ENCODE results near the gene PRKCH. TPM values are rescaled to one million over a fixed set of nuclear protein-coding genes. Genes with fewer than 3 reads are reported as not detected.

PRKCH gene
- total and polyA plus RNA-seq, 4 donors: 1.8 to 77.2 (median 33.6) TPM

- no peaks in the 10 kb centered on the region for H3K4me1 ChIP-seq (ENCODE audit: control insufficient read depth in 1 of 2, insufficient read depth in 2 of 2, low read length in 2 of 2)
- no peaks in the 10 kb centered on the region for H3K36me3 ChIP-seq (ENCODE audit: control insufficient read depth in 1 of 2, insufficient read depth in 2 of 2, low read length in 1 of 2)
- WGBS, 2 donors: 72% methylated on average over 4 of the region's 4 CpGs
- DNase-seq: no peak
- H3K4me3 ChIP-seq (ENCODE audit: low read length in 2 of 2): no peak overlapping the region
- no peak overlapping the region for H3K27ac ChIP-seq (ENCODE audit: low read depth in 1 of 2, low read length in 2 of 2)
- H3K27me3 ChIP-seq (ENCODE audit: control insufficient read depth in 1 of 2, insufficient read depth in 2 of 2, low read length in 1 of 2): no peaks in the 10 kb centered on the region
- H3K9me3 ChIP-seq (ENCODE audit: control insufficient read depth, low read length): no peaks in the 10 kb centered on the region
- intact Hi-C loops (cut with DNase I): no loop called here
- no peak for ATAC-seq (ENCODE audit: low FRiP score)
Measured at GRCh38 chr14:61439779-61440418, 118.5 kb downstream of the PRKCH start.

GRCh38 chr14:61443481-61443880, 122.1 kb downstream of the PRKCH start:
- Histone ChIP-seq H3K9me3 (ENCODE audit: control insufficient read depth, low read length) (no peaks in the 10 kb centered on the region), H3K4me3 (ENCODE audit: low read length in 2 of 2) (no peak overlapping the region), H3K4me1 (ENCODE audit: control insufficient read depth in 1 of 2, insufficient read depth in 2 of 2, low read length in 2 of 2) (no peaks in the 10 kb centered on the region), H3K27ac (ENCODE audit: low read depth in 1 of 2, low read length in 2 of 2) (no peak overlapping the region), H3K36me3 (ENCODE audit: control insufficient read depth in 1 of 2, insufficient read depth in 2 of 2, low read length in 1 of 2) (no peaks in the 10 kb centered on the region), H3K27me3 (ENCODE audit: control insufficient read depth in 1 of 2, insufficient read depth in 2 of 2, low read length in 1 of 2) (no peaks in the 10 kb centered on the region)
- DNase-seq (no peak), ATAC-seq (ENCODE audit: low FRiP score) (no peak)
- intact Hi-C loops (cut with DNase I): no loop called here
- 88 to 91% methylated on average over 3 of the region's 3 CpGs for WGBS, 2 donors

GRCh38 chr14:61444215-61444768, 122.9 kb downstream of the PRKCH start:
- Histone ChIP-seq H3K9me3 (ENCODE audit: control insufficient read depth, low read length) (no peaks in the 10 kb centered on the region), H3K36me3 (ENCODE audit: control insufficient read depth in 1 of 2, insufficient read depth in 2 of 2, low read length in 1 of 2) (no peaks in the 10 kb centered on the region), H3K27me3 (ENCODE audit: control insufficient read depth in 1 of 2, insufficient read depth in 2 of 2, low read length in 1 of 2) (no peaks in the 10 kb centered on the region), H3K4me1 (ENCODE audit: control insufficient read depth in 1 of 2, insufficient read depth in 2 of 2, low read length in 2 of 2) (no peaks in the 10 kb centered on the region), H3K4me3 (ENCODE audit: low read length in 2 of 2) (no peak overlapping the region), H3K27ac (ENCODE audit: low read depth in 1 of 2, low read length in 2 of 2) (no peak overlapping the region)
- 62 to 72% methylated on average over 5 of the region's 5 CpGs for WGBS, 2 donors
- intact Hi-C loops (cut with DNase I): no loop called here
- ATAC-seq (ENCODE audit: low FRiP score) (no peak), DNase-seq (no peak)

GRCh38 chr14:61451491-61451890, 130.1 kb downstream of the PRKCH start:
- ATAC-seq (ENCODE audit: low FRiP score) (no peak), DNase-seq (no peak)
- intact Hi-C loops (cut with DNase I): loop anchor here (10.0 kb wide), 2 partner anchors 157 to 673 kb away; no protein-coding TSS in a partner anchor
- Histone ChIP-seq H3K27ac (ENCODE audit: low read depth in 1 of 2, low read length in 2 of 2) (no peak overlapping the region), H3K36me3 (ENCODE audit: control insufficient read depth in 1 of 2, insufficient read depth in 2 of 2, low read length in 1 of 2) (no peaks in the 10 kb centered on the region), H3K27me3 (ENCODE audit: control insufficient read depth in 1 of 2, insufficient read depth in 2 of 2, low read length in 1 of 2) (no peaks in the 10 kb centered on the region), H3K9me3 (ENCODE audit: control insufficient read depth, low read length) (no peaks in the 10 kb centered on the region), H3K4me3 (ENCODE audit: low read length in 2 of 2) (no peak overlapping the region), H3K4me1 (ENCODE audit: control insufficient read depth in 1 of 2, insufficient read depth in 2 of 2, low read length in 2 of 2) (no peaks in the 10 kb centered on the region)
- WGBS, 2 donors: 79 to 85% methylated on average over 2 of the region's 2 CpGs

- 95 to 97% methylated on average over 6 of the region's 6 CpGs for WGBS, 2 donors
- intact Hi-C loops (cut with DNase I): loop anchor here (10.0 kb wide), 2 partner anchors 157 to 673 kb away; no protein-coding TSS in a partner anchor
- no peaks in the 10 kb centered on the region for H3K27me3 ChIP-seq (ENCODE audit: control insufficient read depth in 1 of 2, insufficient read depth in 2 of 2, low read length in 1 of 2)
- no peaks in the 10 kb centered on the region for H3K9me3 ChIP-seq (ENCODE audit: control insufficient read depth, low read length)
- H3K27ac ChIP-seq (ENCODE audit: low read depth in 1 of 2, low read length in 2 of 2): no peak overlapping the region
- H3K4me3 ChIP-seq (ENCODE audit: low read length in 2 of 2): no peak overlapping the region
- no peak for ATAC-seq (ENCODE audit: low FRiP score)
- DNase-seq: no peak
- H3K4me1 ChIP-seq (ENCODE audit: control insufficient read depth in 1 of 2, insufficient read depth in 2 of 2, low read length in 2 of 2): no peaks in the 10 kb centered on the region
- no peaks in the 10 kb centered on the region for H3K36me3 ChIP-seq (ENCODE audit: control insufficient read depth in 1 of 2, insufficient read depth in 2 of 2, low read length in 1 of 2)
Measured at GRCh38 chr14:61451891-61452400, 130.6 kb downstream of the PRKCH start.

GRCh38 chr14:61452452-61452851, 131.1 kb downstream of the PRKCH start:
- Histone ChIP-seq H3K9me3 (ENCODE audit: control insufficient read depth, low read length) (no peaks in the 10 kb centered on the region), H3K27ac (ENCODE audit: low read depth in 1 of 2, low read length in 2 of 2) (no peak overlapping the region), H3K27me3 (ENCODE audit: control insufficient read depth in 1 of 2, insufficient read depth in 2 of 2, low read length in 1 of 2) (no peaks in the 10 kb centered on the region), H3K4me1 (ENCODE audit: control insufficient read depth in 1 of 2, insufficient read depth in 2 of 2, low read length in 2 of 2) (no peaks in the 10 kb centered on the region), H3K4me3 (ENCODE audit: low read length in 2 of 2) (no peak overlapping the region), H3K36me3 (ENCODE audit: control insufficient read depth in 1 of 2, insufficient read depth in 2 of 2, low read length in 1 of 2) (no peaks in the 10 kb centered on the region)
- ATAC-seq (ENCODE audit: low FRiP score) (no peak), DNase-seq (no peak)
- intact Hi-C loops (cut with DNase I): loop anchor here (10.0 kb wide), 2 partner anchors 158 to 672 kb away; no protein-coding TSS in a partner anchor
- WGBS, 2 donors: 93 to 94% methylated on average over 3 of the region's 3 CpGs

GRCh38 chr14:61453103-61453767, 131.9 kb downstream of the PRKCH start:
- Histone ChIP-seq H3K9me3 (ENCODE audit: control insufficient read depth, low read length) (no peaks in the 10 kb centered on the region), H3K27ac (ENCODE audit: low read depth in 1 of 2, low read length in 2 of 2) (no peak overlapping the region), H3K27me3 (ENCODE audit: control insufficient read depth in 1 of 2, insufficient read depth in 2 of 2, low read length in 1 of 2) (no peaks in the 10 kb centered on the region), H3K4me1 (ENCODE audit: control insufficient read depth in 1 of 2, insufficient read depth in 2 of 2, low read length in 2 of 2) (no peaks in the 10 kb centered on the region), H3K4me3 (ENCODE audit: low read length in 2 of 2) (no peak overlapping the region), H3K36me3 (ENCODE audit: control insufficient read depth in 1 of 2, insufficient read depth in 2 of 2, low read length in 1 of 2) (no peaks in the 10 kb centered on the region)
- ATAC-seq (ENCODE audit: low FRiP score) (no peak), DNase-seq (no peak)
- intact Hi-C loops (cut with DNase I): loop anchor here (10.0 kb wide), 2 partner anchors 158 to 672 kb away; no protein-coding TSS in a partner anchor
- 80 to 81% methylated on average over 9 of the region's 9 CpGs for WGBS, 2 donors

- no peaks in the 10 kb centered on the region for H3K36me3 ChIP-seq (ENCODE audit: control insufficient read depth in 1 of 2, insufficient read depth in 2 of 2, low read length in 1 of 2)
- no peaks in the 10 kb centered on the region for H3K4me1 ChIP-seq (ENCODE audit: control insufficient read depth in 1 of 2, insufficient read depth in 2 of 2, low read length in 2 of 2)
- intact Hi-C loops (cut with DNase I): loop anchor here (10.0 kb wide), 2 partner anchors 160 to 670 kb away; no protein-coding TSS in a partner anchor
- H3K4me3 ChIP-seq (ENCODE audit: low read length in 2 of 2): no peak overlapping the region
- 67 to 70% methylated on average over 4 of the region's 4 CpGs for WGBS, 2 donors
- DNase-seq (no peak), ATAC-seq (ENCODE audit: low FRiP score) (no peak)
- H3K9me3 ChIP-seq (ENCODE audit: control insufficient read depth, low read length): no peaks in the 10 kb centered on the region
- H3K27ac ChIP-seq (ENCODE audit: low read depth in 1 of 2, low read length in 2 of 2): no peak overlapping the region
- H3K27me3 ChIP-seq (ENCODE audit: control insufficient read depth in 1 of 2, insufficient read depth in 2 of 2, low read length in 1 of 2): no peaks in the 10 kb centered on the region
Measured at GRCh38 chr14:61454545-61454944, 133.2 kb downstream of the PRKCH start.
